Esophagus (tissue), 2 donors: ENCODE measurements around the gene AGXT. TPM values are rescaled to one million over a fixed set of nuclear protein-coding genes. Genes with fewer than 3 reads are reported as not detected.

Source experiments
- H3K27ac ChIP-seq, 2 donors: one replicate each; pipeline ENCODE4 v1.5.1; 2013; ENCODE audit warnings: low read depth in 2 of 2, mild to moderate bottlenecking in 2 of 2, inconsistent platforms in 1 of 2, low read length in 1 of 2, moderate library complexity in 1 of 2
- H3K27me3 ChIP-seq, 2 donors: one replicate each; pipeline ENCODE4 v1.6.1; 2013; ENCODE audit warnings: low read length in 2 of 2, control low read depth in 1 of 2, mild to moderate bottlenecking in 1 of 2; ENCODE audit not compliant: insufficient read depth in 2 of 2, control insufficient read depth in 1 of 2
- H3K36me3 ChIP-seq, 2 donors: one replicate each; pipeline ENCODE4 v1.6.1; 2013; ENCODE audit warnings: low read length in 1 of 2; ENCODE audit not compliant: control insufficient read depth in 2 of 2, insufficient read depth in 2 of 2
- H3K4me1 ChIP-seq, 2 donors: one replicate each; pipeline ENCODE4 v1.6.1; 2013; ENCODE audit warnings: low read length in 1 of 2; ENCODE audit not compliant: control insufficient read depth in 2 of 2, insufficient read depth in 2 of 2
- H3K4me3 ChIP-seq, 2 donors: one replicate each; pipeline ENCODE4 v1.5.1; 2013; ENCODE audit warnings: low read length in 2 of 2, mild to moderate bottlenecking in 2 of 2, low read depth in 1 of 2, moderate library complexity in 1 of 2
- H3K9me3 ChIP-seq, 2 donors: one replicate each; pipeline ENCODE4 v1.6.1; 2013; ENCODE audit warnings: mild to moderate bottlenecking in 2 of 2, low read depth in 1 of 2, low read length in 1 of 2, moderate library complexity in 1 of 2; ENCODE audit not compliant: control insufficient read depth in 2 of 2, insufficient read depth in 1 of 2
- WGBS, 2 donors: extraction: QIAGEN DNeasy Blood & Tissue Kit; methylation state at CpG; one replicate each; pipeline ENCODE4 v1.1.7; 2013; 5-methylcytosine and 5-hydroxymethylcytosine counted together
- polyA plus RNA-seq, 2 donors: library from polyadenylated mRNA; stranded (reverse); fragments of 200-250 nt; gene quantifications; one replicate each; pipeline ENCODE4 v1.2.3, GENCODE V29; 2013
- donor health status: healthy with polysubstance abuse.
- donor health status: Bipolar disorder and iron deficiency.

The AGXT gene
- polyA plus RNA-seq, 2 donors: not detected

DNA sequence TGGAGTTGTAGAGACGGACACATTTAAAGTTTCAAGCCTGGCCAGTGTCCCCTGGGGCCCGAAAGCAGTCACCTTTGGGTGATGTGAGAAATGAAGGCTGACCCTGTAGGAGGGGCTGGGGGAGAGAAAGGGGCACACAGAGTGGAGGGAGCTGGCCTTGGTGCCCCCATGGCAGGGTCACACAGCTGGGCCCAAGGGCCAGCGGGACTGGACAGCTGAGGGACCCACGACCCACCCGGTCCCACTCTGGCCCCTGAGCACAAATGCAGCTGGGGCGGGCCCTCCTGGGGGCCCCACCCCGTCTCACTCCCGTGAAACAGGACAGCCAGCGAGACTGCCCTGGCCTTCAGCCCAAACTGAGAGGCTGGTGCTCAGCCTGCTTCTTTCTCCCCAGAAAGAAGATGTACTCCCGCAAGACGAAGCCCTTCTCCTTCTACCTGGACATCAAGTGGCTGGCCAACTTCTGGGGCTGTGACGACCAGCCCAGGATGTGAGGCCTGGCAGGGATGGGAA is 6.1 kb downstream of the AGXT start:
- H3K36me3 ChIP-seq: no peaks in the 10 kb centered on the region
- peaks cover 0 to 3% of the 10 kb centered on the region in 2 donors for H3K9me3 ChIP-seq
- no peak overlapping the region for H3K27ac ChIP-seq
- H3K4me3 ChIP-seq: no peak overlapping the region
- H3K27me3 ChIP-seq: no peaks in the 10 kb centered on the region
- 83% methylated on average over 12 of the region's 12 CpGs for WGBS, 2 donors
- no peaks in the 10 kb centered on the region for H3K4me1 ChIP-seq

DNA sequence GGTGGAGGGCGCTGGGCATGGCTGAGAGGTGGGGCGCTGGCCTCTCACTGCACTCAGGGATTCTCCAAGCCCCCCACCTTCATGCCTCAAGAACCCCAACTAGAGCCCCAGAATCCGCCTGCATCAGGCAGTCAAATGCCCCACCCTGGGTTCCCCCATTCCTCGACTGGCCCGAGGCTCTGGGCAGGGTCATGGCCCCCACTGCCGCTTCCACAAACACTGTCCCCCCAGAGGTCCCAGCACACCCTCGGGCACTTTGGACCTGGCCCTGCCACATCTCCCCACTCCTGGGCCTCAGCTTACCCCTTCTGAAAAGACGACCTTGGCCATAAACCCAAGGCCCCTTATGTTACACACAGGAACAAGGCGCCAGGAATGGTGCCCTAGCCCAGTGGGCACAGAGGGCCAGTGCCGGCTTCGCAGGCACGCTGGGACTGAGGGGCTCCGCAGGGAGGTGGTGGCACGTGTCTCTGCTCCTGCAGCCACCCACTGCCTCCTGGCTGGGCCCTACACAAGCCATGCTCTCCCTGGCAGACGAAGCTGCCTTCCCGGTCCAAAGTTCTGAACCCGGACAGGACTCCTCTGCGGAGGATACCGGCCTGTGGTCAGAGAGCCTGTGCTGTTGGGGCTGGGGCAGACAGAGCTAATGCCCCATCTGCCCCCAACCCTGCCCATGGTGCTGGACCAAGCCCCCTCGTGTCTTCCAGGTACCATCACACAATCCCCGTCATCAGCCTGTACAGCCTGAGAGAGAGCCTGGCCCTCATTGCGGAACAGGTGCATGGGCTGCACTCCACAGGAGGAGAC is 6.8 kb downstream of the AGXT start:
- no peaks in the 10 kb centered on the region for H3K27me3 ChIP-seq
- no peaks in the 10 kb centered on the region for H3K4me1 ChIP-seq
- peaks cover 0 to 3% of the 10 kb centered on the region in 2 donors for H3K9me3 ChIP-seq
- H3K36me3 ChIP-seq: no peaks in the 10 kb centered on the region
- H3K4me3 ChIP-seq: no peak overlapping the region
- 88 to 94% methylated on average over 22 of the region's 22 CpGs for WGBS, 2 donors
- no peak overlapping the region for H3K27ac ChIP-seq

DNA sequence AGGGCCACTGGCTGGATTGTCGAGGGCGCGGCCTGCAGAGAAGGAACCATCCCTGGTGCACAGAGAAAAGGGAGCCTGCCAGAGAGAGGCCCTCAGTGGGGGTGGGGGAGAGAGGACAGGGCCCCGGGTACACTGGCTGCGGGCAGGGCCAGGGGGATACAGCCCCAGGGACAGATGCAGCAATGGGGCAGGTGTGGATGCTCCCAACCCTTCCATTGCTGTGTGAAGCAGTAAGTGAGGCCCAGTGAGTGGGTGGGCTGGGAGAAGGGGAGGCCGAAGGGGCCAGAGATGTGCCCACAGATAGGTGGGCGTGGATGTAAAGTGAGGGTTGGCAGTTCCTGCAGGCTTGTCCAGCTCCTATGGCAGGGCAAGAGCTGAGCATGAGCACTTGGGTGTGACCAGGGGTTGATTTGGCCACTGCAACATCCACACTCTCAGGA is 7.4 kb downstream of the AGXT start:
- Histone ChIP-seq H3K27me3 (no peaks in the 10 kb centered on the region), H3K4me1 (no peaks in the 10 kb centered on the region), H3K4me3 (no peak overlapping the region), H3K9me3 (peaks cover 0 to 3% of the 10 kb centered on the region in 2 donors), H3K36me3 (no peaks in the 10 kb centered on the region), H3K27ac (no peak overlapping the region)
- 64 to 67% methylated on average over 7 of the region's 7 CpGs for WGBS, 2 donors

DNA sequence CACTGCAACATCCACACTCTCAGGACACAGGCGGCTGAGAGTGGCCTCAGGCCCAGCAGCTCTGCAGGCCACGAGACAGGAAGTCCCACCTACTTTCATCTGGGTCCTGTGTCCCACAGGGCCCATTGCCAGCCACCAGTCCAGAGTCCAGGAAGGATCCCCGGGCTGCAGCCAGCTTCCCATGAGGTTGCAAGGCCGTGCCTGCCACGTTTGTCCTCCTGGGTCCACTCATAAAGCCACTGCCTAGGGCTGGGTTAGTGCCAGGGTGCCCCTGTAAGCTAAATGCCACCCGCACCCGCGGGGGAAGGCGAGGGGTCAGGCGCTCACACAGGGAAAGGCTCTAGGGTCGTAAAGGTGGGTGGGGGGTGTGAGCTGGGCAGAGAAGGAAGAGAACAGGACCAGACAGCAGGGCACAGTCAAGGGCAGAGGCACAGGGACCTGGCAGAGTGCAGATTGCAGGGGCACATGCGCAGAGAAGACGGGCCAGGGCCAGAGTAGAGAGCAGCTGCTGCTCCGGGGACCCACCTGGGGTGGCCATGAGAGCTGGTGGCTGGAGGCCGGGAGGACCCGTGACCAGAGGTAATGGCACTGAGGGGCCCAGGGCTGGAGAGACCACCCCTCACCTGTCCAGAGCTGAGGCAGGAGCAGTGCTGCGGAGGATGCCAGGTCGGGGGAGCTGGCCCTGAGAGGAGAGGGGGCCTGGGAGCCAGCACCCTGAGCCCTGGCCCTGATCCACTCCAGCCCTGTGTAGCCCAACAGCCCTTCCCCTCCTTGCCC is 8.0 kb downstream of the AGXT start:
- 79% methylated on average over 16 to 18 of the region's 18 CpGs for WGBS, 2 donors
- H3K9me3 ChIP-seq: peaks cover 0 to 3% of the 10 kb centered on the region in 2 donors
- H3K27me3 ChIP-seq: no peaks in the 10 kb centered on the region
- no peak overlapping the region for H3K27ac ChIP-seq
- no peaks in the 10 kb centered on the region for H3K4me1 ChIP-seq
- H3K36me3 ChIP-seq: no peaks in the 10 kb centered on the region
- no peak overlapping the region for H3K4me3 ChIP-seq

DNA sequence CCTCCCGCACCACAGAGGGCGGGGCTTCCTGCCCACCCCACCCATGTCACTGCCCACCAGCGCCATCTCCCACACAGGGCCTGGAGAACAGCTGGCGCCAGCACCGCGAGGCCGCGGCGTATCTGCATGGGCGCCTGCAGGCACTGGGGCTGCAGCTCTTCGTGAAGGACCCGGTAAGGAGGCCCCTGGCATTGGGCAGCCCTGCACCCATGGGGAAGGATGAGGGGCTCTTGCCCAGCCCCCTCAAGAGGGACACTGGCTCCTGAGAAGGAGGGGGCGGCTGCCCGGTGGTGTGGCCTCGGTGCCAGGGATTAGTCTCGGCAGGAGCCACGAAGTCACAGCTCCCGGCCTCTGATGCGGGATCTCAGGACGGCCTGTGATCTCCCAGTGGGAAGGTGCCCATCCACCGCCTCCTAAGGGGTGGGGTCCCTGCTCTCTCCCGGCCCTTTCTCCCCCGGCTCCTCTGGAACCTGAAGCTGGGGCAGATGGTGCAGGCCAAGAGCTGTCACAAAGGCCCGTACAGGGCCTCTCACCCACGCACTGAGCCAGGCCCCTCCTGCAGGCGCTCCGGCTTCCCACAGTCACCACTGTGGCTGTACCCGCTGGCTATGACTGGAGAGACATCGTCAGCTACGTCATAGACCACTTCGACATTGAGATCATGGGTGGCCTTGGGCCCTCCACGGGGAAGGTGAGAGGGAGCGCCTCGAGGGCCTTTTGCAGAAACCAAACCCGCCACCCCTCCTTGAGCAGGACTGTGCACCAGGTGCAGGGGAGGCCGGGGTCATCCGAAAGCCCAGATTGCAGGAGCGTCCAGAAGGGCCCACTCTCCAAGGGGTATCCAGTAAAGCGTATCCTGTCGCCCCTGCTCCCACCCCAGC is 9.1 kb downstream of the AGXT start:
- 88 to 94% methylated on average over 40 of the region's 40 CpGs for WGBS, 2 donors

DNA sequence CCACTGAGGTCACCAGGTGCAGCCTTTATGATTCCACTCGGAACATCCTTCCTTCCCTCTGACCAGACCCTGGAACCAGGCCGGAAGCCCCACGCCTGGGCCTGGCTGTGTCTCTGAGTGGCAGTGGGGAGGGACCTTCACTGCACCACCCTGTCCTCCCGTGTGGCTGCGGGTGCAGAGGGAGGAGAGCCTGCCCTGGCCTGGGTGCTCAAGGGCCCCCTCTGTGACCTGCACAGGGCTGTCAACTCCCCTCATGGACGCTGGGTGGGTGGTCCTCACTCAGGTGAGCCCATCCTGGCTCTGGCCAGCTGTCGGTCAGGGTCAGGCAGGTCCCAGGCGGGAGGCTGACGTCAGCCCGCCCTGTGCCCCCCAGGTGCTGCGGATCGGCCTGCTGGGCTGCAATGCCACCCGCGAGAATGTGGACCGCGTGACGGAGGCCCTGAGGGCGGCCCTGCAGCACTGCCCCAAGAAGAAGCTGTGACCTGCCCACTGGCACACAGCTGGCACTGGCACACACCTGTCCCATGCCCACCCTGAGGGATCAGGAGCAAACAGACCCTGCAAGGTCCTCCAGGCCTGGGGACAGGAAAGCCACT is 9.8 kb downstream of the AGXT start:
- 81 to 93% methylated on average over 18 of the region's 18 CpGs for WGBS, 2 donors
- Histone ChIP-seq H3K27me3 (no peaks in the 10 kb centered on the region), H3K36me3 (no peaks in the 10 kb centered on the region), H3K27ac (no peak overlapping the region), H3K4me3 (no peak overlapping the region), H3K4me1 (no peaks in the 10 kb centered on the region), H3K9me3 (no peaks in the 10 kb centered on the region)

More for the DNA sequence above, 9.1 kb downstream of the AGXT start:
- Histone ChIP-seq H3K36me3 (no peaks in the 10 kb centered on the region), H3K4me3 (no peak overlapping the region), H3K4me1 (no peaks in the 10 kb centered on the region), H3K9me3 (no peaks in the 10 kb centered on the region), H3K27me3 (no peaks in the 10 kb centered on the region), H3K27ac (no peak overlapping the region)

DNA sequence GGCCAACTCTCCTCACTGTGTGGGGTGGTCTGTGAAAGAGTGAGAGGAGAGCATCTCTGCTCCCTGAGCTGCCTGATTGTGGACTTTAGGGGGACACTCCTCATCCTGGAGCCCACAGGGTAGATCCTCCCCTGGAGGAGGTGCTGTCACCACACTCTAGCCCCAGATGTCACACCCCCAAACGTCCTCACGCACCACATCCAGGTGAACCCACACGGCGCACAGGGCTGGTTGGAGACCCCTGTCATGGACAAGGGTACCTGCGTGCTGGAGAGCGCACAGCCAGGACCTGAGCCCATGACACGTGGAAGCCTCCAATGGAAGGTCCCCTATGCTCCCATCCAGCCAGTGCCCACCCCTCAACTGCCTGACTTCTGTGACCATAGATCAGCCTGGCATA is 10.5 kb downstream of the AGXT start:
- no peaks in the 10 kb centered on the region for H3K27me3 ChIP-seq
- H3K36me3 ChIP-seq: no peaks in the 10 kb centered on the region
- no peak overlapping the region for H3K27ac ChIP-seq
- H3K9me3 ChIP-seq: no peaks in the 10 kb centered on the region
- WGBS, 2 donors: 76 to 86% methylated on average over 7 of the region's 7 CpGs
- H3K4me3 ChIP-seq: no peak overlapping the region
- no peaks in the 10 kb centered on the region for H3K4me1 ChIP-seq

DNA sequence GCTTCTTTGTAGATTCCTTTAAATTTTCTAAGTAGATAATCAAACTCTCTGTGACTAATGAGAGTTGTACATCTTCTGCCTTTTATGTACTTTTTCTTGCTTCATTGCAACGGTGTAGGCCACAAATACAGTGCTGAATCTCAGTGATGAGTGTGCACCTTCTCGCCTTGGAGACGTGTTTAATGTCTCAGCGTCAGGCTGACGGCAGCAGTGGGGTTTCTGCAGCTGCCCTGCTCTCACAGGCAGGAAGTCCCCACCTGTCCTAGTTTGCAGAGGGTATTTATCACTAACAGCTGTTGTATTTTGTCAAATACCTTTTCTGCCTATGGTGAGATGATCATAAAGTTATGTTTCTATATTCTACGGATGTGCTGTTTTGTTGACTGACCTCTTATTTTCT is 13.3 kb downstream of the AGXT start:
- peaks cover 0 to 6% of the 10 kb centered on the region in 2 donors for H3K36me3 ChIP-seq
- no peaks in the 10 kb centered on the region for H3K27me3 ChIP-seq
- H3K4me3 ChIP-seq: no peak overlapping the region
- no peak overlapping the region for H3K27ac ChIP-seq
- H3K9me3 ChIP-seq: no peaks in the 10 kb centered on the region
- 51 to 56% methylated on average over 6 of the region's 6 CpGs for WGBS, 2 donors
- no peaks in the 10 kb centered on the region for H3K4me1 ChIP-seq

DNA sequence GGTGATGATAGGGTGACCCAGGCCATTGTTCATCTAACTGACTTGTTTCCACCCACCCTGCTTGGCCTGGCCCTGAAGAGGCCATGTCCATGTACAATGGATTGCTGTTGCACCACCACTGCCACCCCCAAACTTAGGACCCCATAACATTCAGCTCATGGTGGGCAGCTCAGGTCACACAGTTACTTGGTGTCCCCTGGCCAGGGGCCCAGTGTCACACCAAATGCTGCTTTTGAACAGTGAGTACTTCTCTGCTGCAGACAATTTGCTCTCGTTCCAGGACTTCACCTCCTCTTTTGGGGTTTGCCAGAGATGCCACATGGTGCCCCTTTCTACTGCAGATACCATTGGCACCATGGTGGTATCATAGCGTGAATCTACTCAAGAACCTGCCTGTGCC is 15.6 kb downstream of the AGXT start:
- 83 to 93% methylated on average over 2 of the region's 2 CpGs for WGBS, 2 donors

More for the DNA sequence above, 15.6 kb downstream of the AGXT start:
- peaks cover 0 to 15% of the 10 kb centered on the region in 2 donors for H3K36me3 ChIP-seq
- H3K4me3 ChIP-seq: no peak overlapping the region
- H3K9me3 ChIP-seq: no peaks in the 10 kb centered on the region
- H3K27ac ChIP-seq: no peak overlapping the region
- H3K27me3 ChIP-seq: no peaks in the 10 kb centered on the region
- peaks cover 0 to 3% of the 10 kb centered on the region in 2 donors for H3K4me1 ChIP-seq
